Mammary epithelial cell (primary cell): ENCODE measurements around the gene MUC20.

Experiments used
- EZH2 ChIP-seq: IDR thresholded peaks from 2 replicates; pipeline ENCODE4 v1.6.1; 2012; ENCODE audit warnings: low read length, inconsistent platforms, borderline replicate concordance
- TF ChIP-seq, protein P1 (sequence below), 2 donors: IDR thresholded peaks in 1 of 2; conservative IDR thresholded peaks in 1 of 2; 2 replicates each; pipeline ENCODE4 v1.5.1; 2011 to 2012; ENCODE audit warnings: inconsistent platforms in 2 of 2, low read length in 2 of 2, mild to moderate bottlenecking in 2 of 2, control low read depth in 1 of 2, low read depth in 1 of 2; ENCODE audit not compliant: insufficient read depth in 1 of 2; ENCODE audit errors: extremely low read depth in 1 of 2

DNA sequence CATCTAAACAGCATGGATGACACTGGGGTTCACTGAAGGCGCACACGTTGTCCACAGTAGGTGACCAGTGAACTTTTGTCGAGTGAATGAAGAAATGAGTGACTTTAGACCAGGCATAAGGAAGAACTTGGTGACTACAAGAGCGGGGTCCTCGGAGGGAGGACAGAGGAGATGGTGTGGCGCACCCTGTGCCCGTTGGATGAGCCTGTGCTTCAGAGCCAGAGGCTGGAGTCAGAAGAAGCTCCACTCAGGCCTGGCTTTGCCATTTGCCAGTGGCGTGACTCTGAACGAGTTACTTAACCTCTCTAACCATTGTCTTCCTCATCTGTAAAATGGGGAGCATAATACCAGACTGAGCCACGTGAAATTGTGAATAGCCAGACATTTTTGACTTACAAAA is 48.8 kb downstream of the MUC20 start:
- TF ChIP-seq, protein P1, sequence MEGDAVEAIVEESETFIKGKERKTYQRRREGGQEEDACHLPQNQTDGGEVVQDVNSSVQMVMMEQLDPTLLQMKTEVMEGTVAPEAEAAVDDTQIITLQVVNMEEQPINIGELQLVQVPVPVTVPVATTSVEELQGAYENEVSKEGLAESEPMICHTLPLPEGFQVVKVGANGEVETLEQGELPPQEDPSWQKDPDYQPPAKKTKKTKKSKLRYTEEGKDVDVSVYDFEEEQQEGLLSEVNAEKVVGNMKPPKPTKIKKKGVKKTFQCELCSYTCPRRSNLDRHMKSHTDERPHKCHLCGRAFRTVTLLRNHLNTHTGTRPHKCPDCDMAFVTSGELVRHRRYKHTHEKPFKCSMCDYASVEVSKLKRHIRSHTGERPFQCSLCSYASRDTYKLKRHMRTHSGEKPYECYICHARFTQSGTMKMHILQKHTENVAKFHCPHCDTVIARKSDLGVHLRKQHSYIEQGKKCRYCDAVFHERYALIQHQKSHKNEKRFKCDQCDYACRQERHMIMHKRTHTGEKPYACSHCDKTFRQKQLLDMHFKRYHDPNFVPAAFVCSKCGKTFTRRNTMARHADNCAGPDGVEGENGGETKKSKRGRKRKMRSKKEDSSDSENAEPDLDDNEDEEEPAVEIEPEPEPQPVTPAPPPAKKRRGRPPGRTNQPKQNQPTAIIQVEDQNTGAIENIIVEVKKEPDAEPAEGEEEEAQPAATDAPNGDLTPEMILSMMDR (conservative IDR thresholded peaks at IDR 0.05 in 1 of 2, IDR thresholded peaks at IDR 0.05 in 1 of 2; ENCODE audit: extremely low read depth in 1 of 2, insufficient read depth in 1 of 2, low read depth in 1 of 2, low read length in 2 of 2) = no peak
- TF ChIP-seq EZH2 = no peak
